SHP77 (cell line): Measurements from ENCODE around the gene PLXNB2.

Experiments used
- DNase-seq, 2 experiments: peaks; one replicate each; lab custom pipeline; 2025; lab: John Stamatoyannopoulos, UW

PLXNB2 gene

DNA sequence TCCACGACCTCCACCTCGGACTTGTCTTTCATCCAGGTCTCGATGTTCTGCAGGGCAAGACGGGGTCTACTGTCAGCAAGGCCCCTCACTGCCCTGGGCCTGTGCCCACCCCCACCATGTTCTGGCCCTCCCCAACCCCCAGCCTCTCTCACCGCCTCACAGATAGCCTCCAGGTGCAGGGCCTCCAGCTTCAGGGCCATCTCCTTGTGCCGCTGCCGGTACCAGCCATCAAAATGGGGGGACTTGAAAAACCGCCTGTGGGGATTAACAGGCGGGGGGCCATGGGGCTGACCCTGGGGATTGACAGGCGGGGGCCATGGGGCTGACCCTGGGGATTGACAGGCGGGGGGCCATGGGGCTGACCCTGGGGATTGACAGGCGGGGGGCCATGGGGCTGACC is 4.9 kb upstream of the PLXNB2 start:
- no peak for DNase-seq

DNA sequence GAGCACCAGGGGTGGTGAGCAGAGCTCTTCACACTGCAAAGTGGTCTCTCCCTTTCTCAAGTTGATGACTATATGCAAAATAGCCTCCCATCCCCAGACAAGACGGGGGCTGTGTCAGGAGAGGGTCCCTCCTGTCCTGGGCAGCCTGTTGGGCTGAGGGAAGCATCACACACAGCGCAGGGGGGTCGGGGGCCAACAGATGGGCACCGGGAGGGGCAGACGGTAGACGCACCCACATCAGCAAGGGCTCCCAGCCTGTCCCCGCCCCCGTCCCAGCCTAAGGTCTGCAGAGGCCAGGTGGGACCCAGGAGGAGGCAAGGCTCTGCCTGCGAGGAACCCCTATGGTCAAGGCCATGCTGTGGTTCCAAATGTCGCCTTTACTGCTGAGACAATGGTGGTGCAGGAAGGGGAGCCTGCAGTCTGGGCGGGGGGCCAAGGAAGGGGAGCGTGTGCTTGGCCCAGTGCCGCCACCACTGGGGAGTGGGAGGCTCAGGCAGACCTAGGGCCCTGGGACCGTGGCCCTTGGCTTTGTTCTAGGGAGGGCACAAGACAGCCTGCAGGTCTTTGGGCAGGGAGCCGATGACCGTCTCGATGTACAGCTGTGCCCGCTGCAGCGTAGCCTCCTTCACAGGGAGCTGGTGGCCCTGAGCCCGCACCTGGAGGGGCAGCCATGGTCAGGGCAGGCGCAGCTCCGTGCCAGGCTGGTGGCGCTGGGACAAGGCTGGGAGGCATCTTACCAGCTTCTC is 4.3 kb upstream of the PLXNB2 start:
- no peak for DNase-seq

DNA sequence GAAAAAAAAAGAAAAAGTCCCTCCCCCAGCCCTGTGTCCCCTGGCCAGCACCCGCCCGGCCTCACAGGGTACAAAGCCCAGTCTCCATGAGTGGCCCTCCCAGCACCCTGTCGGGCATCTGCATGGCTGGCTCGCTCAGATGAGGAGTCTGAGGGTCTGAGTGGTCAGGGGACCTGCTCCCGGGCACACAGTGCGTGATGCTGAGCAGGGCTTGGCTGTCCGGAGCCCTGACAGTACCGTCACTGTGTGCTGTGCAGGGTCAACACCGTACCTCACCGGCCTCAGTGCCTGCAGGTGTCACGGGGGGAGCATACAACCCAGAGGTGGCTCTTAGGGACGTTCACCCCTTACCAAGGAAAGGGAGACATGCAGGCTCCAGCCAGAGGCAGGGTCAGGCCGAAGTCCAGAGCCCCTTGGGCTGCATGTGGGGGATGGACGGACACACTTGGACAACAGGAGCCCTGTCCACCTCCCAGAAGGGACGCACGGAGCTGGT is 3.6 kb upstream of the PLXNB2 start:
- no peak for DNase-seq

DNA sequence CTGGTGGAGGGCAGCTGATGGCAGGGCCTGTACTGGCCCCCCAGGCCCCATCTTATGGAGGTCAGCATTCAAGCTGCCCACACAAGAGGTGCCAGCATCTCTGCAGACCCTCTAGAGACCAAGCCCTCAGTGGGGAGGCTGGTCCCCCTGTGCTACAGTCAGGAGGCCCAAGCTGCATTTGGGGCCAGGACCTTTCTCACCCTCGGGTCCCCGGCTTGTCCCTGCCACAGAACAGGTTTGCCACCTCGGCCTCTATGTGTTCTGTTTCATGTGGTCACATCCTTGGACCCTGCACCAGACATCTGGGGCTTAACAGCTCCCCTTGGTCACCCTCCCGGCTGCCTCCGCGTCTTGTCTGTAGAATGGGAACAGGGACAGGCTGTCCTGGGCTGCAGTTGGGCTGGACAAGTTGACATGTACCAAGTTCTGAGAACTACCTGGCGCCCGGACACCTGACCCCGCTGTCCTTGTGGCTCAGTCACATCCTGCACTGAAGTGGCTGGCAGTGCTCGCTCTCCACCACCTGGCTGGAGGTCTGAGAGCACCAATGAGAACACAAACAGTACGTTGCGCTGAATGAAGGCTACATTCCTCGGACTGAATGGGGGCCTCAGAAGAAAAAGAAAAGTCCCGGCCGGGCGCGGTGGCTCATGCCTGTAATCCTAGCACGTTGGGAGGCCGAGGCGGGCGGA is 2.7 kb upstream of the PLXNB2 start:
- peak; percentile 36 to 79 for DNase-seq

DNA sequence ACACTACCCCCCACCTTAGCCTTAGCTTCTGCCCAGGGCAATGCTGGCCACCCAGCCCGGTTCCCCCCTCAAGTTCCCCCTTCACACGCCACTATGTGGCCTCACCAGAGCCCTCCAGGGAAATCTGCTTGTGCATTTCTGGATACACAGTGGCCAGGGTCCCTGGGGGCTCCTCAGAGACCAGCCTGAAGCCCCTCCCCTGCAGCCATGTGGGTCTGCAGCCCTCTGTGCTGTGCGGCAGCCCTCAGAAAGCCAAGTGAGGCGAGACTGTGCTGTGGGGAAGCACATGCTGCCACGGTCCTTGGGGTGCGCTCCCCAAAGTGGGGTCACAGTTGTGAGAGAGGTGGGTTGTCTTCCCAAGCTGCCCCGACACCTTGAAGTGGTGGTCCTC is 2.1 kb upstream of the PLXNB2 start:
- DNase-seq = no peak

DNA sequence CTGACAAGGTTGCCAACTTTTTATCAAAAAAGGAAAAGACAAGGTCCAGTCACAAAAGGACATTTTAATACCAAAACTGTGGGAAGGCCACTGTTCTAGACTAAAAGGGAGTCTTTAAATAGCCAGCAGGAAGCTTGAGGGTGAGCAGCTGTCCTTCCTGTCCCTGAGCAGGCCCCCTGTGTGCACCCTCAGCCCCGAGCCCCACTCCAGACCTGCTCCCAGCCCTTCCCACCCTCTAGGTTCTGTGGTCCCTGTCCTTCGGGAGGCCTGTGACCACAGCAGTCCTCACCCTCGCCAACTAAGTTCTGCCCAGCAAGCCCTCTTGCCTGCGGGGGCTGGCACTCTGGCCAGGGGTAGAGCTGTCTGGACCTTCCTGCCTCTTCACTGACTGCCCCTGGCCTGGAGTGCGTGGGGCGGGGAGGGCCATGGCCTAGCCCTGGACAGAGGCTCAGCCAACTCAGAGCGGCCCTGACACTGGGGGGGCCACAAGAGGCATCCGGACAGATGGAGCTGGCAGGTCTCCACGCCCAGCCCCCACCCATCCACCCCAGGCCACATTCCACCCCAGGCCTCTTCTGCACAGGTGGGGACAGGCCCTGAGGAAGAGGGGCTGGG is 1.6 kb upstream of the PLXNB2 start:
- no peak for DNase-seq

DNA sequence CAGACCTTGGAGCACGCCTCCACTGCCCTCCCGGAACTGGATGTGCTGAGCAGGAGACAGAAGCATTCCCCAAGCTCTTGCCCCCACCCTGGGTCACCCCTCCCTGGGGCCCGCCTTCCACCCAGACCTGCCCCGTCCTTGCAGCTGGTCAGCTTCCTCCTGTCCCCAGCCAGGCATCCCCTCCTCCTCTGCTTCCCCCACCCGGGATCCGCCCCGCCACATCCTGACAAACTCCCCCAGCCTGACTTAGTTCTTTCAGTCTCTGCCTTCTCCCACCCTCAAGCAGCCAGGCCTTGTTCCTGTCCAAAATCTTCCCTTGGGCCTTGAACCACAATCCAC is 1.1 kb upstream of the PLXNB2 start:
- peak; percentile 20 to 43 for DNase-seq

DNA sequence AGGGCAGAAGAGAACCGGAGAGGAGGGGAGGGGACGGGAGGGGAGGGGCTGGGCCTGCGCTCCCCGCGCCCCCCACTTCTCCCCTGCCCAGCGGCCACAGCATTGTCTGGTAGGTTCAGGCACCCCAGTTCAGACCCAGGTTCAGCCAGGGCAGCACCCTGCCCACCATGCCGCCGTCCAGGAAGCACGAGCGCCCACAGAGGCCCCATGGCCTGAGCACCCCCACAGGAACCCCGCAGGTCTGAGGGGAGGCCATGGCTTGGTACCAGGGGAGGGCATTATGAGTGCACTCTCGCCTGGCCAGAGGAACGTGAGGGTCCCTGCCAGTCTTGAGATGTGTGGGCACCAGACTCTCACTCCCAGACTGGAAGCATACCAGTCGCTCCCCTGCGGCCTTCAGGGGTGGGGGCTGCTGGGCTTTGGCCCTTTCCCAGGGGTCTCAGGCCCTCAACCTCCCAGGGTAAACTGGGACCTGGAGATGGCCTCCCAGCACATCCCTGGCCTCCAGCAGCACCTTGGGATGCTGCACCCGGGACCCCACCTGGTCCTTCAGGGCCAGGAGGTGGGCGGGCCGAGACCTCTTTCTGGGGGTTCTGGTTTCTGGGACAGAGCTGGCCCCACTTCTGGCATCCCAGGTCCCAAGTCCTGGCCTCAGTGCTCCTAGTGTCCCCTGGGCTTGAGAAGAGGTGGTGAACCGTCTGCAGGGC is 597 bp upstream of the PLXNB2 start:
- DNase-seq = no peak

DNA sequence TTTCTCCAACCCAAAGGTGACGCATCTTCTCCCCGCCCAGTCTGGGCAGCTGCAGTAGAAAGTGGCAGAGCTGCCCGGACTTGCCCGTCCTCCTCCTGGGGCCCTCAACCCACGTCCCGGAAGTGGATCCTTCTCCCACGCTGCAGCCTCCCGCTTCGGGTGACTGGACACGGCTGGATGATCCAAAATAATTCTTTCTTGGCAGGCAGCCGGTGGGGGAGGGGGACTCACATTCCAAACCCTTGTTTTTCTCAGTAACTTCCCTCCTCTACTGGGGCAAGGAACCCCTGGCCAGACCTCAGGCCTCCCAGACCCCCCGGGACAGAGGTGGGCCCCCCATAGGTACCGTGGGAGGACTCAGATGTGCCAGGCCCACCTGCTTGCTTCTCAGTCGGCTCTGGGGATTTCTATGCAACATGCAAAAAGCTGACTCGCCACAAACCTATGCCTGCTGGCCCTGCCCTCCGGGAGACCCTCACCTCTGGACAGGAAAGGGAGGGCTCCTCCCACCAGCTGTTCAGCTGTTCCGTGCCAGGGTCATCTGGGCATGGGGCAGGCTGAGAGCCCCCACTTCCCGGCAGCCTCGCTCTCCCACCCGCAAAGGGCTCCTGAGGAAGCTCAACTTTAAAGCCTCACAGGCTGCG is 1.4 kb downstream of the PLXNB2 start:
- peak; percentile 89 to 95 for DNase-seq

DNA sequence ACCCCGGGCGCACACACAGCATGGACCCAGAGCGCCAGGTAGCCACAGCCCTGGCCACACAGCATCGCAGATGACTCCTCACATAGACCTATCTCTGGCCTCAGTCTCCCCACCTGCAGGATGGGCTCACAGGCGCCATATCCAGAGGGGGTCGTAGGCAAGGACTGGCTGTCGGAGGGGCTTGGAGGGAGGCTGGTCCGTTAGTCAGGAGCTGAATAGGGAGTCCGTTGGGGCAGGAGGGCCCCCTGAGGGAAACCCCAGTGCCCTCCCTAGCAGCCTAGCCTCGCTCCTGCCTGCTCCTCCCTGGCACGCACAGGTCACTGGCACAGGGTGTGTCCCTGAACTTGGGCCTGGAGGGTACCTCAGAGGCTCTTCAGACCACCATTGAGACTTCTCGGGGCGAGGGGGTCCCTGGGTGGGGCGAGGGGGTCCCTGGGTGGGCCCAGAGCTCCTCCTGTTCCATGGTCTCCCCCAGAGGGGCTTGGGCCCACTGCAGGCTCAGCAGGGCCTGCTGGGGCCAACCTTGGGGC is 2.0 kb downstream of the PLXNB2 start:
- DNase-seq = no peak

DNA sequence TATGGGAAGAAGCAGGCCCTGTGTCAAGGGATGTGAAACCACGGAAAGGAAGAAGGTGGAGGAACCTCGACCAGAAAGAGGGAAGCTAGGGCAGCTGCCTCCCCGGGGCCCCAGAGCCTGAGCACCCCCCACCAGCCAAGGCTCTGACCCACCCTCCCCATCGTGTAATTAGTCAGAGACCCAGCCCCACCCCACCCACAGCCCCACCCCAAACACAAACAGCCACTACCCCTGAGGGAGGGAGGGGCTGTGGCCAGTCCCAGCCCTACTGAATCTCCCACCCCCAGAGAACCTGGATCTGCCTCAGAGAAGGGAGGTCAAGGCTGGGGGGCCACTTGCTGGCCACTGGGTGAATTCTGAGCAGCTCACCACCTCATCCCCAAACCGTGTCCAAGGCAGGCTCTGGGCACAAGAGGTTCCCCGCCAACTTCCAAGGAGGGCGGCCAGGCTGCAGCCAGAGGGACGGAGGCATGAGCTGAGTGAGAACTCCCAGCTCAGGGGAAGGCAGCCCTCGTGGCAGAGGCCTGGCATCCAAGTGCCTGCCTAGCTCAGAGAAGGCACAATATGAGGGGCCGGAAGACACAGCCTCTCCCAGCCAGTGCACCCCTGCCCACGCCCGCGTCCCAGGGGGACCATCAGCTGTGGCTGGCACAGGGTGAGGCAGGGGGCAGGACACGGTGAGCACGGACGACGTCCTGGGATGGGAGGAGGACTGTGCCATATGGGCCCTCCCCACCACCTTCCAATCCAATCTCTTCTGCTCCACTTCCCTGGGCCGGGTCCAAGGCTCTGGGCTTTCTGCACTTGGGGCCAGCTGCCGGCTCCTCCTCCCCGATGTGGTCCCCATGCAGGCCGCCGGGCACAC is 2.7 kb downstream of the PLXNB2 start:
- no peak for DNase-seq

DNA sequence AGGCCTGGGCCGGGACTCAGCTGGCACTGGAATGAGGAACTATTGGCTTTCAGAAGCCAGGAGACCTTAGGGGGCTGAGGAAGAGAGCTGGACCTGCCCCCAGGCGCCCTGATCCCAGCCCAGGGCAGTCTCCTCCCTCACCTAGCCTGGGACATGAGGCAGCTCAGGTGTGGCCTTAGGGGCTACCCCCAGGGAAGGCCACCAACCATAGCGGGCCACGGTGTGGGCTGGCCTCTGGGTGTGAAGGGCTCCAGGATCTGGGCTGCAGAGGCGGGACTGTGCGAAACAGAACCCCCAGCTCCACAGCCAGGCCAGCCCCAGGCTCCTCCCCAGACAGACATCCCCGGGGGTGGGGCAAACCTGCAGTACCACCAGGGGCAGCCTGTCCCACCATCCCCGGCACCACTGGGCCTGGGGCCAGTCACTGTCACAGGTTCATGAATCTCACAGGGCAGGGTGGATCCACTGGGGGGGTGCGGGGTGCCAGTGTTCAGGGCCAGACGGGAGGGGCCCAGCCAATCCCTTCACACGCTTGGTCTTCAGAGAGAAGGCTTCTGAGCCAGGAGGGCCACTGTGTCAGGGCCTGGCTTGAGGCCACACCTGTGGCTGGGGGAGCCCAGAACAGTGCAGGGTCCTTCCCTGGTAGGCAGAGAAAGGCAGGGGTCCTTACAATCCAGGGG is 3.5 kb downstream of the PLXNB2 start:
- DNase-seq = no peak

DNA sequence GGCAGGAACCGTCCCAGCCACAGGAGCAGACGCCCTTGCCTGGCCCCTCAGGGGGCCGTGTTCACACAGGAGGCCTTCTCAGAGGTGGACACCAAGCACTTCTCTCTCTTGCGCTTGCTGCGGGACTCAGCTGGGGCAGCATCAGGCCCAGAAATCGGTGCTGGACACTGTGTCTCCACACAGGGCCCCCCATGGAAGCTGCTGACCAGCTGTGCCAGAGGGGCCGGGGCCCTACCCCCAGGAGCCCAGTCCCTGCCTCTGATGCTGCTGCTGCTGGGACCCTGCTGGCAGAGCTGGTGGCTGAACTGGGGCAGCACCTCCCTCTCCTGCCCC is 4.0 kb downstream of the PLXNB2 start:
- DNase-seq = no peak

DNA sequence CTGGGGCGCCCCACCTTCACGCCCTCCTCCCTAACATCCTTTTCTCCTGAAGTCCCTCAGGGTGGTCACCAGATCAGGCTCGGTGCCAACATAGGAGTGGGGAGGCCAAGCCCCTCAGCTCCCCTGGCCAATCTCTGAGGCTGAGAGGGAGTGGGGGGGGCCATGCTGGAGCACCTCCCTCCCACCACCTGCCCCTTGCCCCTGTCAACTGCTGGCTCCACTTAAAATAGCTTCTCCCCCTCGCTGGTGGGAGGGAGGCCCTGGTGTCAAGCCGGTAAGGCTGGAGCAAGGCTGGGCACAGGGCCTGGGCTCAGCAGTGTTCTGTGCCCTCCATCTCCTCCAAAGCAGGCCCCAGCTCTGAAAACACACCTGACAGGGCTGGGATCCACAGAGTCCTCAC is 4.9 kb downstream of the PLXNB2 start:
- no peak for DNase-seq

DNA sequence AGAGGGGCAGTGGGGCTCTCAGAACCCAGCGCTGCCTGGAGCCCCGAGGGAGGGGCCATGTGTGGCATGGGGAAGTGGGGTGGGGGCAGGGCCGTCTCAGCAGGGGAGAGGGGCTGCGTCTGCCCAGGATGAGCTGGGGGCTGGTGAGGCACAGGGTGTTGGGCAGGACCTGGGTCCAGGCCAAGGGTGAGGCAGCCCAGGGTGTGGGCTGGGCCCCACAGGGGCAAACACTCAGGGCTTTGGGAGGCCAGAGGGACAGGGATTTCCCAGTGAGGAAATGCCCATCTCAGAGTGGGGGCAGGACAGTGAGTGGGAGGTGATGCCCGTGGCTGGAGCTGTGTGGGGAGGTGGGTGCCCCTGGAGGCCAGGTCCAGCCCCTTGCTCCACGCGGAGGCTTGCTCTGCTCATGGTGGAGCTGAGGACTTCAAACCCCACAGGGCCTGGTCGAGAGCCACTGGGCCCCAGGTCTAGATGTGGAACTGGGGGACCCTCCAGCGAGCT is 5.4 kb downstream of the PLXNB2 start:
- no peak for DNase-seq

DNA sequence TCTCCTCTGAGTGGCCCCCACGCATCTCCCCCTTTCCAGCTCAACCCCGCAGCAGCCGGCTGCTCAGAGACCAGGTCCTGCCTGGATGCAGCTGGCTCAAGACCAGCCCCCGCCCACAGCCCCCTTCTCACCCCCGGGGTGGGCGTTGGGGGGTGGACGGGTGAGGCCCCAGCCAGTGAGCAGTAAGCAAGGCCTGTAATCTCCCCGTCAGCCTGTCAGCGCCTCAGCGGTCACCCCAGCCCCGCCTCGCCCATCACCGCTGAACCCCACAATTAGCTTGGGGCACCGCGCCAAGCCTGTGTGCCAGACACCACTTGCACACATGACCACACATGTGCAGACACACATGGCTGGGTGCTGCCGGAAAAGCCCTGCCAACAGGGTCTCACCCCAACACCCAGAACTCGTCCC is 5.9 kb downstream of the PLXNB2 start:
- DNase-seq = no peak

DNA sequence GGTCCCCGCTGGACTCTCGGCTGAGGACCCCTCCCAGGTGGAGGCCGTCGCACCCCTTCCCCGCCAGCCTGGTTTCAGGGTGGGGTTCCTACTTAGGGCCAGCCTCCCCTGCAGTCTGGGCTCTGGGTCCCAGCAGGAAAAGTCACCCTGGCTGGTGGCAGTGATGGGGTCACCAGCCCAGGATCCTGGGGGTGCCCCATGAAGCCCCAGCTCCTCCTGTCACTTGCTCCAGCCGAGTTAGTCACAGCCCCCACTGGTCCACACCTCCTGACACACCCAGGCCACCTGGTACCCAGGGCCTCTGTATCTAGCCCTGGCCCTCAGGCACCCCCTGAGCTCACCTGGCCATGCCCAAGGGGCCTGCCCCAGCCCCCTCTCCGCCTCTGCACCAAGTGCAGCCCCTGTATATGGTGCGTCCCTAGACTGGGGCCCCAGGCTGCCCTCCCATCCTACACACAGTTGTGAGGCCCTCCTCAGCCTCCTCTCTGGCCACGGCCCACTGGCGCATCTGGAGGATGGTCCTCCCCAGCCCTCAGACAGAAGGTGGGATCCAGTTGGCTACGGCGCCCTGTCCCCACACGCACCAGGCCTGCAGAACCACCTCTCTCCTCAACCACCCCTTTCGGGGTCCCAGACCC is 6.7 kb downstream of the PLXNB2 start:
- no peak for DNase-seq

DNA sequence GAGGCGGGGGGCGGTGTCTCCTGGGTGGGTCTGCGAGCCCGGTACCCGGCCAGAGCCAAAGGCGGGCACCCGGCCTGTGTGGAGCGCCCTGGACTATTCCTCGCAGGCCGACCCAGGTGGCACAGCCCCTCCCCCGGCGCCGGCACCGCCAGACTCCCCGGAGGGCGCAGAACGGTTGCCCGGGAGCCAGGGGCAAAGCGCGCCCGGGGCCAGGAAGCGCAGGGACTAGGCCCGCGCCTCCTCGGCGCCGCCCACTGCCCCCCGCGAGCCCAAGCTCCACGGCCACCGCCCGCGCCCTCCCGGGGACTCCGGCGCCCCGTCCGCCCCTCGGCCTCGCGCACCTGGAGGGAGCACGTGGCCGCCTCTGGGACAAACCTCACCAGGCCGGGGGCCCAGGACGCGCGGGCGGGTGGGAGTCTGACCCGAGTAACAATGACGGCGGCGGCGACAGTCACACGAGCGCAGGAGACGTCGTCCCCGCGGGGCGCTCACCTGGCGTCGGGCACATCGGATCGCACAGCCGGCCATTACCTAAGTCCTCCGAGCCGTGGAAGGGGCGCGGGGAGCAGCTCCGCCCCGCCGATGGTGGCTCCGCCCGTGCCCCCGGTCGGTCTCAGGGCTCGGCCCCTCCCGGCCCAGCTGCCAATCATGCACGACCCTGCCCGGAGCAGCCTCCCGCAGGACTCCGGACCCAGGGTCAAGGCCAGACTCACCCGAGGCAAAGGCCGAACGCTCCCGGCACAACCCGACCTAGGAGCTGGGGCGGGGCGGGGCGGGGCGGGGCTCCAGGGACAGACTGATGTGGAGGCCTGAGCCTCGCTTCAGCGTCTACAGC is 7.4 kb downstream of the PLXNB2 start:
- DNase-seq = no peak
